H1 (cell line): ENCODE measurements around the gene CTTNBP2. TPM values are rescaled to one million over a fixed set of nuclear protein-coding genes. Genes with fewer than 3 reads are reported as not detected.

Source experiments
- CTCF ChIA-PET: fragments of 300-600 bp; sonication (Branson Sonifier 250); formaldehyde crosslinking; loops from one replicate; lab custom pipeline; 2021; ENCODE audit not compliant: partially characterized antibody; lab: Charles Lee
- POLR2A ChIA-PET: fragments of 300-600 bp; sonication (Branson Sonifier 250); formaldehyde crosslinking; loops from one replicate; lab custom pipeline; 2021; ENCODE audit warnings: inconsistent platforms; ENCODE audit not compliant: partially characterized antibody; lab: Charles Lee
- DNase-seq, 2 experiments: peaks; one replicate each; pipeline versions ENCODE4 v3.0.0 to v3.0.0-alpha.2; 2010 to 2022; ENCODE audit warnings: low spot score in 2 of 2, low read depth in 1 of 2, mixed read lengths in 1 of 2
- FAIRE-seq: peaks from 2 replicates; lab custom pipeline; 2011; peaks lifted over from hg19 to GRCh38; lab: Jason Lieb, UNC
- H2AFZ ChIP-seq: 2 replicates; pipeline ENCODE4 v1.8.1; 2012; ENCODE audit warnings: low read length, inconsistent platforms
- H2AK5ac ChIP-seq: 2 replicates; pipeline ENCODE4 v1.6.1; 2013; ENCODE audit warnings: low read depth, low read length
- H2BK120ac ChIP-seq: replicated peaks from 2 replicates; pipeline ENCODE3; 2013; ENCODE audit warnings: low read depth, low read length, inconsistent platforms
- H2BK12ac ChIP-seq: 2 replicates; pipeline ENCODE4 v1.6.1; 2013; ENCODE audit warnings: low read depth, low read length
- H2BK15ac ChIP-seq: 2 replicates; pipeline ENCODE4 v1.6.1; 2013; ENCODE audit warnings: low read length
- H2BK20ac ChIP-seq: 2 replicates; pipeline ENCODE4 v1.6.1; 2013; ENCODE audit warnings: low read length
- H2BK5ac ChIP-seq: 2 replicates; pipeline ENCODE4 v1.6.1; 2013; ENCODE audit warnings: low read depth, low read length
- H3K14ac ChIP-seq: 2 replicates; pipeline ENCODE4 v1.6.1; 2013; ENCODE audit warnings: inconsistent platforms; ENCODE audit not compliant: insufficient read length
- H3K18ac ChIP-seq: 2 replicates; pipeline ENCODE4 v1.6.1; 2013; ENCODE audit warnings: low read length; ENCODE audit errors: extremely low read depth
- H3K23ac ChIP-seq: 2 replicates; pipeline ENCODE4 v1.6.1; 2013; ENCODE audit warnings: inconsistent platforms; ENCODE audit not compliant: insufficient read length
- H3K23me2 ChIP-seq: 2 replicates; pipeline ENCODE4 v1.6.1; 2013; ENCODE audit warnings: low read depth, low read length
- H3K27ac ChIP-seq: 2 replicates; pipeline ENCODE4 v1.6.1; 2011; ENCODE audit warnings: low read depth, low read length, inconsistent platforms
- H3K27me3 ChIP-seq, 4 experiments: replicated peaks in 1 of 4; 1 replicate in 1 of 4; 2 replicates in 3 of 4; pipeline versions ENCODE4 v1.6.1 to v1.8.1; 2011 to 2013; ENCODE audit warnings: low read length in 3 of 4, mild to moderate bottlenecking in 3 of 4, inconsistent platforms in 2 of 4, mixed read lengths in 2 of 4, moderate library complexity in 1 of 4; ENCODE audit not compliant: control insufficient read depth in 3 of 4, insufficient read depth in 3 of 4; ENCODE audit errors: extremely low read depth in 1 of 4
- H3K36me3 ChIP-seq, 4 experiments: 2 replicates each; pipeline versions ENCODE4 v1.6.1 to v1.8.1; 2011 to 2013; ENCODE audit warnings: mild to moderate bottlenecking in 4 of 4, low read length in 3 of 4, moderate library complexity in 2 of 4, control low read depth in 1 of 4, inconsistent platforms in 1 of 4; ENCODE audit not compliant: insufficient read depth in 4 of 4, control insufficient read depth in 2 of 4
- H3K4ac ChIP-seq: replicated peaks from 2 replicates; pipeline ENCODE3; 2013; ENCODE audit warnings: low read length, low read depth, mixed read lengths, inconsistent platforms; ENCODE audit not compliant: insufficient read length
- H3K4me1 ChIP-seq, 4 experiments: replicated peaks in 1 of 4; 1 replicate in 1 of 4; 2 replicates in 3 of 4; pipeline versions ENCODE4 v1.6.1 to v1.8.1; 2011 to 2013; ENCODE audit warnings: low read length in 3 of 4, inconsistent platforms in 2 of 4, mixed read lengths in 1 of 4; ENCODE audit not compliant: insufficient read depth in 4 of 4, control insufficient read depth in 3 of 4
- H3K4me2 ChIP-seq, 2 experiments: 2 replicates each; pipeline versions ENCODE4 v1.6.1 to v1.8.1; 2011 to 2013; ENCODE audit warnings: low read depth in 2 of 2, low read length in 2 of 2, control low read depth in 1 of 2, inconsistent platforms in 1 of 2, mild to moderate bottlenecking in 1 of 2; ENCODE audit not compliant: insufficient read depth in 1 of 2
- H3K4me3 ChIP-seq, 4 experiments: fragments of 200-600, 300-600 bp in 1 of 4; sonication (generic), shearing (Covaris generic), sonication (Bioruptor Twin) in 1 of 4; 2 replicates each; pipeline versions ENCODE4 v1.5.1 to v1.8.1; 2011 to 2016; ENCODE audit warnings: low read length in 4 of 4, low read depth in 3 of 4, control low read depth in 2 of 4, inconsistent platforms in 2 of 4, mild to moderate bottlenecking in 2 of 4, mixed read lengths in 1 of 4, moderate library complexity in 1 of 4; ENCODE audit not compliant: insufficient read depth in 2 of 4; ENCODE audit errors: extremely low read depth in 1 of 4
- H3K56ac ChIP-seq: replicated peaks from 2 replicates; pipeline ENCODE3; 2013; ENCODE audit warnings: low read depth, mild to moderate bottlenecking, mixed read lengths, low read length, inconsistent platforms; ENCODE audit not compliant: insufficient read length
- H3K79me1 ChIP-seq: 2 replicates; pipeline ENCODE4 v1.6.1; 2013; ENCODE audit warnings: low read depth, low read length, control low read depth
- H3K79me2 ChIP-seq, 2 experiments: 2 replicates each; pipeline versions ENCODE4 v1.6.1 to v1.8.1; 2012 to 2013; ENCODE audit warnings: low read length in 2 of 2, mild to moderate bottlenecking in 2 of 2, inconsistent platforms in 1 of 2; ENCODE audit not compliant: insufficient read depth in 2 of 2, control insufficient read depth in 1 of 2
- H3K9ac ChIP-seq, 4 experiments: replicated peaks in 1 of 4; 1 replicate in 1 of 4; 2 replicates in 3 of 4; pipeline versions ENCODE4 v1.6.1 to v1.8.1; 2011 to 2013; ENCODE audit warnings: low read depth in 3 of 4, low read length in 3 of 4, control low read depth in 2 of 4, mild to moderate bottlenecking in 2 of 4, moderate library complexity in 2 of 4, inconsistent platforms in 1 of 4; ENCODE audit errors: extremely low read depth in 1 of 4
- H3K9me3 ChIP-seq, 2 experiments: 2 replicates each; pipeline versions ENCODE4 v1.6.1 to v1.8.1; 2012 to 2013; ENCODE audit warnings: mild to moderate bottlenecking in 2 of 2, moderate library complexity in 2 of 2, control low read depth in 1 of 2, inconsistent platforms in 1 of 2, low read depth in 1 of 2, low read length in 1 of 2, mixed read lengths in 1 of 2; ENCODE audit not compliant: insufficient read depth in 2 of 2
- H4K20me1 ChIP-seq, 2 experiments: replicated peaks in 1 of 2; 2 replicates each; pipeline versions ENCODE3 to v1.8.1; 2011 to 2013; ENCODE audit warnings: inconsistent platforms in 2 of 2, low read length in 2 of 2, mild to moderate bottlenecking in 1 of 2; ENCODE audit not compliant: insufficient read depth in 2 of 2, control insufficient read depth in 1 of 2
- H4K5ac ChIP-seq: 2 replicates; pipeline ENCODE4 v1.6.1; 2013; ENCODE audit warnings: low read length, low read depth, mixed read lengths, inconsistent platforms; ENCODE audit not compliant: insufficient read length
- H4K8ac ChIP-seq: 2 replicates; pipeline ENCODE4 v1.8.0; 2013; ENCODE audit warnings: mild to moderate bottlenecking, moderate library complexity, low read length, inconsistent platforms; ENCODE audit not compliant: insufficient read depth; ENCODE audit errors: extremely low read depth
- H4K91ac ChIP-seq: replicated peaks from 2 replicates; pipeline ENCODE3; 2013; ENCODE audit warnings: low read length, mixed read lengths, inconsistent platforms; ENCODE audit not compliant: insufficient read length
- NANOG ChIP-seq: IDR thresholded peaks from 2 replicates; pipeline ENCODE4 v1.6.1; 2011; ENCODE audit warnings: low read length, low read depth, mild to moderate bottlenecking, inconsistent platforms; ENCODE audit not compliant: insufficient read depth, poor library complexity, severe bottlenecking
- POLR2A ChIP-seq, 2 experiments: IDR thresholded peaks; 1 replicate in 1 of 2; 2 replicates in 1 of 2; pipeline ENCODE4 v1.6.1; 2011; ENCODE audit warnings: low read depth in 2 of 2, low read length in 2 of 2, mild to moderate bottlenecking in 2 of 2; ENCODE audit errors: control extremely low read depth in 1 of 2
- SIRT6 ChIP-seq: IDR thresholded peaks from one replicate; pipeline ENCODE4 v1.7.1; 2012; ENCODE audit warnings: low read length, inconsistent platforms
- WGBS, 2 experiments: shearing (Covaris generic) in 1 of 2; methylation state at CpG; one replicate each; pipeline versions ENCODE4 v1.1.6 to v1.1.7; 2013 to 2015; ENCODE audit warnings: low lambda C conversion rate in 2 of 2, mixed read lengths in 2 of 2, inconsistent platforms in 1 of 2, low coverage in 1 of 2, missing lambda C conversion rate in 1 of 2; ENCODE audit not compliant: insufficient replicate concordance in 2 of 2, insufficient coverage in 1 of 2, insufficient read length in 1 of 2; ENCODE audit errors: extremely low coverage in 1 of 2, missing lambda C conversion rate in 1 of 2; 5-methylcytosine and 5-hydroxymethylcytosine counted together
- polyA plus RNA-seq, 7 experiments: library from polyadenylated mRNA; depleted of rRNA in 3 of 7; stranded (reverse) in 5 of 7; unstranded in 2 of 7; fragments of >200 nt in 5 of 7; fragments of 200-250 nt in 2 of 7; gene quantifications; 1 replicate in 5 of 7; 2 replicates in 1 of 7; 4 replicates in 1 of 7; pipeline versions ENCODE4 v1.2.1 to v1.2.3, GENCODE V29; 2011 to 2013; ENCODE audit warnings: missing spikeins in 2 of 7, mixed read lengths in 2 of 7
- total RNA-seq: library from RNA; stranded (reverse); fragmentation: NEBNext Ultra II Directional; extraction: Animal tissue kit (Norgen Biotek cat#: 25700); gene quantifications from 2 replicates; pipeline ENCODE4 v1.2.1, GENCODE V29; 2021

CTTNBP2 gene
- total and polyA plus RNA-seq, 2 of the 8 experiments (the other 6 are each of a cell fraction or from before 2014, with no cell fraction given): 15.3 to 35.1 TPM

GRCh38 chr7:117808910-117809705, 64.1 kb downstream of the CTTNBP2 start:
- H2BK12ac ChIP-seq: no peak overlapping the region
- no peak overlapping the region for H3K23ac ChIP-seq
- H3K56ac ChIP-seq: no peak overlapping the region
- no peak overlapping the region for H4K5ac ChIP-seq
- POLR2A ChIA-PET: interaction anchor here (0.9 to 1.8 kb wide), 5 partner anchors 8 to 23 kb away, joined by 3 to 6 read pairs (median 5); no protein-coding TSS in a partner anchor
- H2BK120ac ChIP-seq: no peak overlapping the region
- no peak overlapping the region for H4K8ac ChIP-seq
- H3K4me2 ChIP-seq: no peak overlapping the region; a peak in 1 of 4 replicates
- H3K4me3 ChIP-seq: no peak overlapping the region
- H3K27ac ChIP-seq: no peak overlapping the region
- H3K79me1 ChIP-seq: peaks cover 3% of the 10 kb centered on the region
- WGBS, 2 experiments: 63% methylated on average over 2 of the region's 2 CpGs; no CpG with 5 or more reads in 1 of the 2 experiments
- no peak overlapping the region for H3K4ac ChIP-seq
- H3K79me2 ChIP-seq: peaks cover 0 to 20% of the 10 kb centered on the region in 2 experiments; a peak in 1 of 4 replicates
- no peak overlapping the region for H3K18ac ChIP-seq
- H2AFZ ChIP-seq: no peak overlapping the region
- H2AK5ac ChIP-seq: no peak overlapping the region
- no peak overlapping the region for H2BK5ac ChIP-seq
- no peaks in the 10 kb centered on the region for H3K9me3 ChIP-seq
- no peak overlapping the region for H2BK15ac ChIP-seq
- no peaks in the 10 kb centered on the region; the same call in 1 of the 2 replicates for H3K23me2 ChIP-seq
- no peak overlapping the region for H3K14ac ChIP-seq
- no peak overlapping the region for H2BK20ac ChIP-seq
- H3K9ac ChIP-seq: no peak overlapping the region
- CTCF ChIA-PET: interaction anchor here (1.0 to 1.8 kb wide), 3 partner anchors 30 to 68 kb away, joined by 3 to 6 read pairs (median 4); no protein-coding TSS in a partner anchor
- peaks cover 0 to 2% (median 0%) of the 10 kb centered on the region in 4 experiments; a peak in 1 of 8 replicates for H3K36me3 ChIP-seq
- no peaks in the 10 kb centered on the region for H4K20me1 ChIP-seq
- DNase-seq: no peak
- H4K91ac ChIP-seq: no peak overlapping the region
- no peak for FAIRE-seq
- H3K4me1 ChIP-seq: peaks cover 6 to 19% (median 13%) of the 10 kb centered on the region in 4 experiments; a peak in 6 of 7 replicates
- no peaks in the 10 kb centered on the region for H3K27me3 ChIP-seq
- TF ChIP-seq POLR2A (IDR thresholded peaks at IDR 0.05; ENCODE audit: control extremely low read depth in 1 of 2, low read depth in 2 of 2, low read length in 2 of 2) (no peak), SIRT6 (no peak), NANOG (no peak)
